GM23338 (cell line): ENCODE data around the gene ATP5PO. TPM values are rescaled to one million over a fixed set of nuclear protein-coding genes. Genes with fewer than 3 reads are reported as not detected.

Experiments
- ATAC-seq: fragments of 200-7000 bp; cut with Tn5 transposase; 3 replicates; pipeline ENCODE4 v1.9.1; 2020
- DNase-seq: peaks from one replicate; pipeline ENCODE4 v3.0.0-alpha.2; 2015; ENCODE audit warnings: low spot score
- H2AFZ ChIP-seq: fragments of 200-600 bp; sonication (generic); 2 replicates; pipeline ENCODE4 v1.8.0; 2016; ENCODE audit warnings: antibody characterized with exemption, mild to moderate bottlenecking, moderate library complexity
- H3F3A ChIP-seq: fragments of 200-600 bp; sonication (generic); replicated peaks from 2 replicates; pipeline ENCODE4 v1.8.0; 2017; ENCODE audit warnings: antibody characterized with exemption, mixed run types, low read depth
- H3K27ac ChIP-seq: fragments of 200-600 bp; sonication (generic); 2 replicates; pipeline ENCODE4 v1.6.1; 2016; ENCODE audit warnings: low read depth
- H3K27me3 ChIP-seq: fragments of 200-600 bp; sonication (generic); 2 replicates; pipeline ENCODE4 v1.8.0; 2016; ENCODE audit warnings: mild to moderate bottlenecking, mixed run types, moderate library complexity; ENCODE audit not compliant: insufficient read depth
- H3K36me3 ChIP-seq: fragments of 200-600 bp; sonication (generic); 2 replicates; pipeline ENCODE4 v1.8.0; 2016; ENCODE audit warnings: mild to moderate bottlenecking; ENCODE audit not compliant: insufficient read depth
- H3K4me1 ChIP-seq: fragments of 200-600 bp; sonication (generic); 2 replicates; pipeline ENCODE4 v1.8.0; 2016; ENCODE audit warnings: mild to moderate bottlenecking, moderate library complexity; ENCODE audit not compliant: insufficient read depth
- H3K4me2 ChIP-seq: fragments of 200-600 bp; sonication (generic); 2 replicates; pipeline ENCODE4 v1.7.1; 2017; ENCODE audit warnings: mixed run types
- H3K4me3 ChIP-seq: fragments of 200-600 bp; sonication (generic); 2 replicates; pipeline ENCODE4 v1.6.1; 2016; ENCODE audit warnings: mixed run types
- H3K79me2 ChIP-seq: fragments of 200-600 bp; sonication (generic); replicated peaks from 2 replicates; pipeline ENCODE4 v1.8.0; 2017; ENCODE audit warnings: mild to moderate bottlenecking; ENCODE audit not compliant: insufficient read depth
- H3K9me2 ChIP-seq: fragments of 200-600 bp; sonication (generic); 2 replicates; pipeline ENCODE4 v1.8.0; 2017; ENCODE audit not compliant: insufficient read depth
- H4K20me1 ChIP-seq: fragments of 200-600 bp; sonication (generic); replicated peaks from 2 replicates; pipeline ENCODE4 v1.8.0; 2017; ENCODE audit warnings: mild to moderate bottlenecking; ENCODE audit not compliant: insufficient read depth
- H3K27ac Mint-ChIP-seq: 2 replicates; pipeline ENCODE4 v1.8.0; 2020; ENCODE audit warnings: inconsistent platforms, mild to moderate bottlenecking, moderate library complexity, mixed read lengths
- H3K27me3 Mint-ChIP-seq: 3 replicates; pipeline ENCODE4 v1.8.0; 2022; ENCODE audit warnings: low read depth, mild to moderate bottlenecking, moderate library complexity, mixed read lengths, inconsistent platforms; ENCODE audit not compliant: insufficient read depth, poor library complexity
- H3K36me3 Mint-ChIP-seq: 3 replicates; pipeline ENCODE4 v1.8.0; 2021; ENCODE audit warnings: low read depth, mild to moderate bottlenecking, inconsistent platforms, moderate library complexity, mixed read lengths
- H3K4me1 Mint-ChIP-seq: 3 replicates; pipeline ENCODE4 v1.8.0; 2020; ENCODE audit warnings: mild to moderate bottlenecking, inconsistent platforms, mixed read lengths
- H3K4me3 Mint-ChIP-seq: 3 replicates; pipeline ENCODE4 v1.8.0; 2021; ENCODE audit warnings: moderate library complexity, mild to moderate bottlenecking, inconsistent platforms, mixed read lengths
- H3K9me3 Mint-ChIP-seq: 3 replicates; pipeline ENCODE4 v1.8.0; 2020; ENCODE audit warnings: moderate library complexity, mild to moderate bottlenecking, inconsistent platforms, mixed read lengths
- CREB1 ChIP-seq: fragments of 250-450 bp; sonication (Bioruptor Pico); IDR thresholded peaks from 2 replicates; pipeline ENCODE4 v1.5.0; 2020; ENCODE audit warnings: low read depth, mild to moderate bottlenecking, moderate library complexity
- EZH2 ChIP-seq: fragments of 200-600 bp; sonication (generic); IDR thresholded peaks from one replicate; pipeline ENCODE4 v1.8.0; 2017; ENCODE audit warnings: antibody characterized with exemption, mild to moderate bottlenecking, low read depth; ENCODE audit not compliant: unreplicated experiment
- EZH2phosphoT487 ChIP-seq: fragments of 200-600 bp; sonication (generic); IDR thresholded peaks from one replicate; pipeline ENCODE4 v1.8.1; 2018; ENCODE audit warnings: antibody characterized with exemption; ENCODE audit not compliant: unreplicated experiment
- JUNB ChIP-seq: IDR thresholded peaks from one replicate; pipeline ENCODE4 v1.6.1; 2016; ENCODE audit warnings: antibody characterized with exemption; ENCODE audit not compliant: unreplicated experiment
- NANOG ChIP-seq: IDR thresholded peaks from 2 replicates; pipeline ENCODE4 v1.6.1; 2016; ENCODE audit warnings: antibody characterized with exemption, borderline replicate concordance
- POLR2AphosphoS5 ChIP-seq: IDR thresholded peaks from 2 replicates; pipeline ENCODE4 v1.6.1; 2016; ENCODE audit warnings: antibody characterized with exemption, low read depth
- STAT1 ChIP-seq: IDR thresholded peaks from one replicate; pipeline ENCODE4 v1.6.1; 2016; ENCODE audit warnings: antibody characterized with exemption; ENCODE audit not compliant: unreplicated experiment
- ZNF114 ChIP-seq: fragments of 250-450 bp; sonication (Bioruptor Pico); IDR thresholded peaks from 2 replicates; pipeline ENCODE4 v1.5.0; 2020; ENCODE audit warnings: mild to moderate bottlenecking, moderate library complexity
- ZNF331 ChIP-seq: fragments of 250-450 bp; sonication (Bioruptor Pico); IDR thresholded peaks from 2 replicates; pipeline ENCODE4 v1.5.0; 2020; ENCODE audit warnings: low read depth, mild to moderate bottlenecking, moderate library complexity
- polyA plus RNA-seq: library from polyadenylated mRNA; unstranded; fragments of >200 nt; fragmentation: Nextera tagmentation; extraction: Ambion mirVana; gene quantifications from 2 replicates; pipeline ENCODE4 v1.2.1, GENCODE V29; 2016
- total RNA-seq: library from RNA; depleted of rRNA; stranded (reverse); fragments of >200 nt; shearing (Covaris generic); gene quantifications from 2 replicates; pipeline ENCODE4 v1.2.3, GENCODE V29; 2014
- TF ChIP-seq, protein P1 (sequence below): IDR thresholded peaks from one replicate; pipeline ENCODE4 v1.6.1; 2018; ENCODE audit warnings: antibody characterized with exemption; ENCODE audit not compliant: unreplicated experiment
- TF ChIP-seq, protein P2 (sequence below), 2 experiments: fragments of 200-600 bp in 1 of 2; sonication (generic) in 1 of 2; conservative IDR thresholded peaks; 2 replicates each; pipeline versions ENCODE4 v1.5.1 to v1.6.1; 2016 to 2017; ENCODE audit warnings: antibody characterized with exemption in 2 of 2, low read depth in 2 of 2, mild to moderate bottlenecking in 2 of 2, moderate library complexity in 1 of 2
- TF ChIP-seq, protein P3 (sequence below): IDR thresholded peaks from 2 replicates; pipeline ENCODE4 v1.6.1; 2016; ENCODE audit warnings: antibody characterized with exemption
- TF ChIP-seq, protein P4 (sequence below): fragments of 250-450 bp; sonication (Bioruptor Pico); IDR thresholded peaks from 2 replicates; pipeline ENCODE4 v1.5.0; 2020; ENCODE audit warnings: mild to moderate bottlenecking, moderate library complexity

The ATP5PO gene
- total and polyA plus RNA-seq, 2 experiments from 2014 or later: 244 to 522 TPM

DNA sequence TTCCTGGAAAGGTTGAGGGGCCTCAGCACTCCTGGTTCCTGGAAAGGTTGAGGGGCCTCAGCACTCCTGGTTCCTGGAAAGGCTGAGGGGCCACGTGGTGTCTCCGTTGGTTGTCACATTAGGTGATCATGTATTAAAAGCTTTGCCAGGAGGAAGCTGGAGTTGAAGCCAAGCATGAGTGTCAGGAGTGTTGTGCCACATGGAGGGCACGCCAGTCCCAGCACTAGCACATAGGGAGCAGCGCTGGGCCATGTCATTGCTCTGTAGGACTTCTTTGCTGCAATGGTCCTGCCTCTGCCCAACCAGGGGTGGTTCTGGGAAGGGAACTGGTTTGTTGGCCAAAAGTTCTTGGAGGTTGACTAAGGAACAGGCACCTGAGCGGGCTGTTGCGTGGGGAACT, 13.3 kb downstream of the ATP5PO start:
- Mint-ChIP-seq H3K27ac (no peak overlapping the region), H3K36me3 (peaks cover 55% of the 10 kb centered on the region), H3K4me1 (peaks cover 3% of the 10 kb centered on the region; the same call in 2 of the 3 replicates), H3K9me3 (no peaks in the 10 kb centered on the region), H3K4me3 (no peak overlapping the region), H3K27me3 (peaks cover 5% of the 10 kb centered on the region)
- Histone ChIP-seq H3F3A (0 out of 2 replicates have a peak, but pooled peaks cover 7% of the 10 kb centered on the region), H3K36me3 (peaks cover 41% of the 10 kb centered on the region), H3K27me3 (no peaks in the 10 kb centered on the region), H3K27ac (0 out of 2 replicates have a peak overlapping the region, but pooled peaks have one; percentile 58), H3K4me3 (no peak overlapping the region), H3K4me2 (no peak overlapping the region), H3K4me1 (no peaks in the 10 kb centered on the region), H2AFZ (no peak overlapping the region), H3K9me2 (no peaks in the 10 kb centered on the region), H4K20me1 (peaks cover 6% of the 10 kb centered on the region), H3K79me2 (no peaks in the 10 kb centered on the region)
- TF ChIP-seq, protein P1, sequence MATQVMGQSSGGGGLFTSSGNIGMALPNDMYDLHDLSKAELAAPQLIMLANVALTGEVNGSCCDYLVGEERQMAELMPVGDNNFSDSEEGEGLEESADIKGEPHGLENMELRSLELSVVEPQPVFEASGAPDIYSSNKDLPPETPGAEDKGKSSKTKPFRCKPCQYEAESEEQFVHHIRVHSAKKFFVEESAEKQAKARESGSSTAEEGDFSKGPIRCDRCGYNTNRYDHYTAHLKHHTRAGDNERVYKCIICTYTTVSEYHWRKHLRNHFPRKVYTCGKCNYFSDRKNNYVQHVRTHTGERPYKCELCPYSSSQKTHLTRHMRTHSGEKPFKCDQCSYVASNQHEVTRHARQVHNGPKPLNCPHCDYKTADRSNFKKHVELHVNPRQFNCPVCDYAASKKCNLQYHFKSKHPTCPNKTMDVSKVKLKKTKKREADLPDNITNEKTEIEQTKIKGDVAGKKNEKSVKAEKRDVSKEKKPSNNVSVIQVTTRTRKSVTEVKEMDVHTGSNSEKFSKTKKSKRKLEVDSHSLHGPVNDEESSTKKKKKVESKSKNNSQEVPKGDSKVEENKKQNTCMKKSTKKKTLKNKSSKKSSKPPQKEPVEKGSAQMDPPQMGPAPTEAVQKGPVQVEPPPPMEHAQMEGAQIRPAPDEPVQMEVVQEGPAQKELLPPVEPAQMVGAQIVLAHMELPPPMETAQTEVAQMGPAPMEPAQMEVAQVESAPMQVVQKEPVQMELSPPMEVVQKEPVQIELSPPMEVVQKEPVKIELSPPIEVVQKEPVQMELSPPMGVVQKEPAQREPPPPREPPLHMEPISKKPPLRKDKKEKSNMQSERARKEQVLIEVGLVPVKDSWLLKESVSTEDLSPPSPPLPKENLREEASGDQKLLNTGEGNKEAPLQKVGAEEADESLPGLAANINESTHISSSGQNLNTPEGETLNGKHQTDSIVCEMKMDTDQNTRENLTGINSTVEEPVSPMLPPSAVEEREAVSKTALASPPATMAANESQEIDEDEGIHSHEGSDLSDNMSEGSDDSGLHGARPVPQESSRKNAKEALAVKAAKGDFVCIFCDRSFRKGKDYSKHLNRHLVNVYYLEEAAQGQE: no peak
- TF ChIP-seq, protein P2, sequence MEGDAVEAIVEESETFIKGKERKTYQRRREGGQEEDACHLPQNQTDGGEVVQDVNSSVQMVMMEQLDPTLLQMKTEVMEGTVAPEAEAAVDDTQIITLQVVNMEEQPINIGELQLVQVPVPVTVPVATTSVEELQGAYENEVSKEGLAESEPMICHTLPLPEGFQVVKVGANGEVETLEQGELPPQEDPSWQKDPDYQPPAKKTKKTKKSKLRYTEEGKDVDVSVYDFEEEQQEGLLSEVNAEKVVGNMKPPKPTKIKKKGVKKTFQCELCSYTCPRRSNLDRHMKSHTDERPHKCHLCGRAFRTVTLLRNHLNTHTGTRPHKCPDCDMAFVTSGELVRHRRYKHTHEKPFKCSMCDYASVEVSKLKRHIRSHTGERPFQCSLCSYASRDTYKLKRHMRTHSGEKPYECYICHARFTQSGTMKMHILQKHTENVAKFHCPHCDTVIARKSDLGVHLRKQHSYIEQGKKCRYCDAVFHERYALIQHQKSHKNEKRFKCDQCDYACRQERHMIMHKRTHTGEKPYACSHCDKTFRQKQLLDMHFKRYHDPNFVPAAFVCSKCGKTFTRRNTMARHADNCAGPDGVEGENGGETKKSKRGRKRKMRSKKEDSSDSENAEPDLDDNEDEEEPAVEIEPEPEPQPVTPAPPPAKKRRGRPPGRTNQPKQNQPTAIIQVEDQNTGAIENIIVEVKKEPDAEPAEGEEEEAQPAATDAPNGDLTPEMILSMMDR (conservative IDR thresholded peaks at IDR 0.05; ENCODE audit: low read depth in 2 of 2): no peak
- TF ChIP-seq NANOG: no peak
- TF ChIP-seq ZNF331 (CRISPR knock-in tag): no peak
- TF ChIP-seq CREB1 (CRISPR knock-in tag): no peak
- no peak for TF ChIP-seq POLR2AphosphoS5
- TF ChIP-seq, protein P3, sequence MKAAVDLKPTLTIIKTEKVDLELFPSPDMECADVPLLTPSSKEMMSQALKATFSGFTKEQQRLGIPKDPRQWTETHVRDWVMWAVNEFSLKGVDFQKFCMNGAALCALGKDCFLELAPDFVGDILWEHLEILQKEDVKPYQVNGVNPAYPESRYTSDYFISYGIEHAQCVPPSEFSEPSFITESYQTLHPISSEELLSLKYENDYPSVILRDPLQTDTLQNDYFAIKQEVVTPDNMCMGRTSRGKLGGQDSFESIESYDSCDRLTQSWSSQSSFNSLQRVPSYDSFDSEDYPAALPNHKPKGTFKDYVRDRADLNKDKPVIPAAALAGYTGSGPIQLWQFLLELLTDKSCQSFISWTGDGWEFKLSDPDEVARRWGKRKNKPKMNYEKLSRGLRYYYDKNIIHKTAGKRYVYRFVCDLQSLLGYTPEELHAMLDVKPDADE: no peak
- TF ChIP-seq EZH2: no peak
- no peak for TF ChIP-seq STAT1
- no peak for TF ChIP-seq EZH2phosphoT487
- TF ChIP-seq, protein P4, sequence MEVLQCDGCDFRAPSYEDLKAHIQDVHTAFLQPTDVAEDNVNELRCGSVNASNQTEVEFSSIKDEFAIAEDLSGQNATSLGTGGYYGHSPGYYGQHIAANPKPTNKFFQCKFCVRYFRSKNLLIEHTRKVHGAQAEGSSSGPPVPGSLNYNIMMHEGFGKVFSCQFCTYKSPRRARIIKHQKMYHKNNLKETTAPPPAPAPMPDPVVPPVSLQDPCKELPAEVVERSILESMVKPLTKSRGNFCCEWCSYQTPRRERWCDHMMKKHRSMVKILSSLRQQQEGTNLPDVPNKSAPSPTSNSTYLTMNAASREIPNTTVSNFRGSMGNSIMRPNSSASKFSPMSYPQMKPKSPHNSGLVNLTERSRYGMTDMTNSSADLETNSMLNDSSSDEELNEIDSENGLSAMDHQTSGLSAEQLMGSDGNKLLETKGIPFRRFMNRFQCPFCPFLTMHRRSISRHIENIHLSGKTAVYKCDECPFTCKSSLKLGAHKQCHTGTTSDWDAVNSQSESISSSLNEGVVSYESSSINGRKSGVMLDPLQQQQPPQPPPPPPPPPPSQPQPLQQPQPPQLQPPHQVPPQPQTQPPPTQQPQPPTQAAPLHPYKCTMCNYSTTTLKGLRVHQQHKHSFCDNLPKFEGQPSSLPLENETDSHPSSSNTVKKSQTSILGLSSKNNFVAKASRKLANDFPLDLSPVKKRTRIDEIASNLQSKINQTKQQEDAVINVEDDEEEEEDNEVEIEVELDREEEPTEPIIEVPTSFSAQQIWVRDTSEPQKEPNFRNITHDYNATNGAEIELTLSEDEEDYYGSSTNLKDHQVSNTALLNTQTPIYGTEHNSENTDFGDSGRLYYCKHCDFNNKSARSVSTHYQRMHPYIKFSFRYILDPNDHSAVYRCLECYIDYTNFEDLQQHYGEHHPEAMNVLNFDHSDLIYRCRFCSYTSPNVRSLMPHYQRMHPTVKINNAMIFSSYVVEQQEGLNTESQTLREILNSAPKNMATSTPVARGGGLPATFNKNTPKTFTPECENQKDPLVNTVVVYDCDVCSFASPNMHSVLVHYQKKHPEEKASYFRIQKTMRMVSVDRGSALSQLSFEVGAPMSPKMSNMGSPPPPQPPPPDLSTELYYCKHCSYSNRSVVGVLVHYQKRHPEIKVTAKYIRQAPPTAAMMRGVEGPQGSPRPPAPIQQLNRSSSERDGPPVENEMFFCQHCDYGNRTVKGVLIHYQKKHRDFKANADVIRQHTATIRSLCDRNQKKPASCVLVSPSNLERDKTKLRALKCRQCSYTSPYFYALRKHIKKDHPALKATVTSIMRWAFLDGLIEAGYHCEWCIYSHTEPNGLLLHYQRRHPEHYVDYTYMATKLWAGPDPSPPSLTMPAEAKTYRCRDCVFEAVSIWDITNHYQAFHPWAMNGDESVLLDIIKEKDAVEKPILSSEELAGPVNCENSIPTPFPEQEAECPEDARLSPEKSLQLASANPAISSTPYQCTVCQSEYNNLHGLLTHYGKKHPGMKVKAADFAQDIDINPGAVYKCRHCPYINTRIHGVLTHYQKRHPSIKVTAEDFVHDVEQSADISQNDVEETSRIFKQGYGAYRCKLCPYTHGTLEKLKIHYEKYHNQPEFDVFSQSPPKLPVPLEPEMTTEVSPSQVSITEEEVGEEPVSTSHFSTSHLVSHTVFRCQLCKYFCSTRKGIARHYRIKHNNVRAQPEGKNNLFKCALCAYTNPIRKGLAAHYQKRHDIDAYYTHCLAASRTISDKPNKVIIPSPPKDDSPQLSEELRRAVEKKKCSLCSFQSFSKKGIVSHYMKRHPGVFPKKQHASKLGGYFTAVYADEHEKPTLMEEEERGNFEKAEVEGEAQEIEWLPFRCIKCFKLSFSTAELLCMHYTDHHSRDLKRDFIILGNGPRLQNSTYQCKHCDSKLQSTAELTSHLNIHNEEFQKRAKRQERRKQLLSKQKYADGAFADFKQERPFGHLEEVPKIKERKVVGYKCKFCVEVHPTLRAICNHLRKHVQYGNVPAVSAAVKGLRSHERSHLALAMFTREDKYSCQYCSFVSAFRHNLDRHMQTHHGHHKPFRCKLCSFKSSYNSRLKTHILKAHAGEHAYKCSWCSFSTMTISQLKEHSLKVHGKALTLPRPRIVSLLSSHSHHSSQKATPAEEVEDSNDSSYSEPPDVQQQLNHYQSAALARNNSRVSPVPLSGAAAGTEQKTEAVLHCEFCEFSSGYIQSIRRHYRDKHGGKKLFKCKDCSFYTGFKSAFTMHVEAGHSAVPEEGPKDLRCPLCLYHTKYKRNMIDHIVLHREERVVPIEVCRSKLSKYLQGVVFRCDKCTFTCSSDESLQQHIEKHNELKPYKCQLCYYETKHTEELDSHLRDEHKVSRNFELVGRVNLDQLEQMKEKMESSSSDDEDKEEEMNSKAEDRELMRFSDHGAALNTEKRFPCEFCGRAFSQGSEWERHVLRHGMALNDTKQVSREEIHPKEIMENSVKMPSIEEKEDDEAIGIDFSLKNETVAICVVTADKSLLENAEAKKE (CRISPR knock-in tag): no peak
- no peak for TF ChIP-seq JUNB
- no peak for TF ChIP-seq ZNF114 (CRISPR knock-in tag)
- ATAC-seq: no peak; the same call in 2 of the 3 replicates
- no peak for DNase-seq
